ENCODE measurements around the gene INTS15.
"Not testable (repeated sequence)": the region's sequence is repeated elsewhere in the genome, so short reads cannot be mapped to it uniquely, and the experiment has no call there.

Gene INTS15

DNA sequence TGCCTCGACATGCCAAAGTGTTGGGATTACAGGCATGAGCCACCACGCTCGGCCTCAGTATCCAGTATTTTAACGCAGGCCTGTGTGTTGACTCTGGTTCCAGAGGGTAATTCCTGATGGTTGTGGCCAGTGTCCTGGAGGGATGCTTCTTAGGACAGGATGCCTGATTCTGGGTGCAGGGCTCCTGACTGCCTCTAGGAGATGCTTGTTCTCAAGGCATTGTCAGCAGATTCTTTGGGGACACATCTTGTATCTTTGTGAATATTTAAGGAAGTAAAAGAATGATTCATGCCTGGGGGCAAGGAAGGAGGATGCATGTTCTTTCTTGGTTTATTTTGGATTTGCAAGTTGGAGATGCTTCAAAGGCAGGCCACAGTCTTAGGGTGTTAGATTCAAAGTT is 10.4 kb upstream of the INTS15 start:
- Histone ChIP-seq H3K9ac (ENCODE audit: low read depth, low read length, poor library complexity) (no peak overlapping the region), H3K36me3 (replicated peaks in 1 of 2; ENCODE audit: control insufficient read depth in 2 of 2, insufficient read depth in 2 of 2, low read length in 2 of 2) (peaks cover 17 to 38% of the 10 kb centered on the region in 2 donors), H2BK15ac (ENCODE audit: low read length) (no peak overlapping the region), H2AK5ac (ENCODE audit: low read depth, low read length) (no peak overlapping the region), H2BK120ac (ENCODE audit: low read depth, low read length) (no peak overlapping the region), H2BK5ac (ENCODE audit: low read length) (no peak overlapping the region), H3K23ac (ENCODE audit: low read depth, low read length, poor library complexity) (no peak overlapping the region), H3K4me1 (ENCODE audit: control insufficient read depth in 2 of 2, insufficient read depth in 1 of 2, low read depth in 1 of 2, low read length in 2 of 2) (no peaks in the 10 kb centered on the region), H3K9me3 (replicated peaks in 1 of 2; ENCODE audit: control insufficient read depth in 2 of 2, insufficient read depth in 1 of 2, low read depth in 1 of 2, low read length in 2 of 2) (no peaks in the 10 kb centered on the region), H3K27me3 (ENCODE audit: control insufficient read depth in 3 of 3, insufficient read depth in 3 of 3, low read depth in 1 of 3, low read length in 3 of 3) (no peaks in the 10 kb centered on the region), H3K27ac (replicated peaks; ENCODE audit: low read length) (no peak overlapping the region), H2BK12ac (ENCODE audit: low read length) (no peak overlapping the region), H4K91ac (ENCODE audit: low read depth, low read length, poor library complexity) (no peak overlapping the region), H3K18ac (ENCODE audit: low read length) (no peak overlapping the region), H4K8ac (ENCODE audit: low read depth, low read length) (no peak overlapping the region), H3K4me3 (ENCODE audit: low read length in 2 of 2) (no peak overlapping the region), H3K4me2 (ENCODE audit: insufficient read depth, low read length, poor library complexity, severe bottlenecking) (no peak overlapping the region), H3K14ac (ENCODE audit: low read length) (no peak overlapping the region), H3K4ac (ENCODE audit: low read length) (no peak overlapping the region), H3K79me1 (ENCODE audit: low read depth, low read length) (peaks cover 3% of the 10 kb centered on the region), H2AFZ (ENCODE audit: low read length) (no peak overlapping the region)
- WGBS, 2 donors (ENCODE audit: extremely low coverage in 2 of 2, insufficient read length in 2 of 2, insufficient replicate concordance in 1 of 2), result no CpG with 5 or more reads among the region's 4 CpGs
- DNase-seq (ENCODE audit: low spot score), result no peak

DNA sequence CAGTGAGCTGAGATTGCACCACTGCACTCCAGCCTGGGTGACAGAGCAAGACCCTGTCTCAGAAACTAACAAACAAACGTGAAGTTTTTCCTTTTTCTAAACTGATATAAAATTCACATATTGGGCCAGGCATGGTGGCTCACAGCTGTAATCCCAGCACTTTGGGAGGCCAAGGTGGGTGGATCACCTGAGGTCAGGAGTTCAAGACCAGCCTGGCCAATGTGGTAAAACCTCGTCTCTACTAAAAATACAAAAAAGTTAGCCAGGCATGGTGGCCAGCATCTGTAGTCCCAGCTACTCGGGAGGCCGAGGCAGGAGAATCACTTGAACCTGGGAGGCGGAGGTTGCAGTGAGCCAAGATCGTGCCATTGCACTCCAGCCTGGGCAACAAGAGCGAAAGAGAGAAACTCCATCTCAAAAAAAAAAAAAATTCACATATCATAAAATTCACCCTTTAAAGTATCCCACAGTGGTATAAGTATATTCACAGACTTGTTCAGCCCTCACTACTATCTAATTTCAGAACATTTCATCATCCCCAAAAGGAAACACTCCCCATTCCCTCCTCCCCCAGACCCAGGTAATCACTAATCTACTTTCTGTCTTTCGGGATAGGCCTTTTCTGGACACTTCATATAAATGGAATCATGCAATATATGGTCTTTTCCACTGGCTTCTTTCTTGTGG is 3.9 kb upstream of the INTS15 start:
- H2BK15ac ChIP-seq (ENCODE audit: low read length); H3K14ac ChIP-seq (ENCODE audit: low read length); H3K27me3 ChIP-seq (ENCODE audit: control insufficient read depth in 3 of 3, insufficient read depth in 3 of 3, low read depth in 1 of 3, low read length in 3 of 3); H3K18ac ChIP-seq (ENCODE audit: low read length); H3K9me3 ChIP-seq (replicated peaks in 1 of 2; ENCODE audit: control insufficient read depth in 2 of 2, insufficient read depth in 1 of 2, low read depth in 1 of 2, low read length in 2 of 2); H2AK5ac ChIP-seq (ENCODE audit: low read depth, low read length); H3K9ac ChIP-seq (ENCODE audit: low read depth, low read length, poor library complexity); H3K4me2 ChIP-seq (ENCODE audit: insufficient read depth, low read length, poor library complexity, severe bottlenecking); H2BK12ac ChIP-seq (ENCODE audit: low read length); H3K4me1 ChIP-seq (ENCODE audit: control insufficient read depth in 2 of 2, insufficient read depth in 1 of 2, low read depth in 1 of 2, low read length in 2 of 2); H3K23ac ChIP-seq (ENCODE audit: low read depth, low read length, poor library complexity); H2AFZ ChIP-seq (ENCODE audit: low read length); H4K91ac ChIP-seq (ENCODE audit: low read depth, low read length, poor library complexity); H2BK5ac ChIP-seq (ENCODE audit: low read length); H3K27ac ChIP-seq (replicated peaks; ENCODE audit: low read length); H3K4me3 ChIP-seq (ENCODE audit: low read length in 2 of 2); H3K4ac ChIP-seq (ENCODE audit: low read length); H3K79me1 ChIP-seq (ENCODE audit: low read depth, low read length); DNase-seq (ENCODE audit: low spot score); H4K8ac ChIP-seq (ENCODE audit: low read depth, low read length); H2BK120ac ChIP-seq (ENCODE audit: low read depth, low read length): not testable (repeated sequence)
- WGBS, 2 donors (ENCODE audit: extremely low coverage in 2 of 2, insufficient read length in 2 of 2, insufficient replicate concordance in 1 of 2), result no CpG with 5 or more reads among the region's 8 CpGs
- peaks cover 28 to 67% of the 10 kb centered on the region in 2 donors for H3K36me3 ChIP-seq (replicated peaks in 1 of 2; ENCODE audit: control insufficient read depth in 2 of 2, insufficient read depth in 2 of 2, low read length in 2 of 2)

DNA sequence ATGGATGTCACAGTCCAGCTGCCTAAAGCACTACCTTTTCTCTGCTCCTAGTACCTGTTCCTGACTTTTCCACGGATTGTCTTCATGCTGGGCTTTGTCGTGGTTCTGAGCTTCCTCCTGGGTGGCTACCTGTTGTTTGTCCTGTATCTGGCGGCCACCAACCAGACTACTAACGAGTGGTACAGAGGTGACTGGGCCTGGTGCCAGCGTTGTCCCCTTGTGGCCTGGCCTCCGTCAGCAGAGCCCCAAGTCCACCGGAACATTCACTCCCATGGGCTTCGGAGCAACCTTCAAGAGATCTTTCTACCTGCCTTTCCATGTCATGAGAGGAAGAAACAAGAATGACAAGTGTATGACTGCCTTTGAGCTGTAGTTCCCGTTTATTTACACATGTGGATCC is 1.3 kb upstream of the INTS15 start:
- Histone ChIP-seq H3K23ac (ENCODE audit: low read depth, low read length, poor library complexity) (no peak overlapping the region), H3K4me1 (ENCODE audit: control insufficient read depth in 2 of 2, insufficient read depth in 1 of 2, low read depth in 1 of 2, low read length in 2 of 2) (peaks cover 3 to 6% of the 10 kb centered on the region in 2 donors), H3K14ac (ENCODE audit: low read length) (no peak overlapping the region), H3K79me1 (ENCODE audit: low read depth, low read length) (peaks cover 3% of the 10 kb centered on the region), H3K4me2 (ENCODE audit: insufficient read depth, low read length, poor library complexity, severe bottlenecking) (no peak overlapping the region), H3K4ac (ENCODE audit: low read length) (no peak overlapping the region), H2BK5ac (ENCODE audit: low read length) (no peak overlapping the region), H2BK120ac (ENCODE audit: low read depth, low read length) (no peak overlapping the region), H3K9me3 (replicated peaks in 1 of 2; ENCODE audit: control insufficient read depth in 2 of 2, insufficient read depth in 1 of 2, low read depth in 1 of 2, low read length in 2 of 2) (no peaks in the 10 kb centered on the region), H2BK12ac (ENCODE audit: low read length) (no peak overlapping the region), H3K36me3 (replicated peaks in 1 of 2; ENCODE audit: control insufficient read depth in 2 of 2, insufficient read depth in 2 of 2, low read length in 2 of 2) (peaks cover 25 to 64% of the 10 kb centered on the region in 2 donors), H4K8ac (ENCODE audit: low read depth, low read length) (no peak overlapping the region), H3K18ac (ENCODE audit: low read length) (no peak overlapping the region), H3K27me3 (ENCODE audit: control insufficient read depth in 3 of 3, insufficient read depth in 3 of 3, low read depth in 1 of 3, low read length in 3 of 3) (peaks cover 0 to 4% (median 0%) of the 10 kb centered on the region in 3 experiments), H2BK15ac (ENCODE audit: low read length) (no peak overlapping the region), H2AFZ (ENCODE audit: low read length) (no peak overlapping the region), H3K27ac (replicated peaks; ENCODE audit: low read length) (no peak overlapping the region), H3K4me3 (ENCODE audit: low read length in 2 of 2) (peak overlapping the region in 1 of 2 donors; percentile 14), H2AK5ac (ENCODE audit: low read depth, low read length) (no peak overlapping the region), H3K9ac (ENCODE audit: low read depth, low read length, poor library complexity) (no peak overlapping the region), H4K91ac (ENCODE audit: low read depth, low read length, poor library complexity) (no peak overlapping the region)
- no peak for DNase-seq (ENCODE audit: low spot score)
- no CpG with 5 or more reads among the region's 9 CpGs for WGBS, 2 donors (ENCODE audit: extremely low coverage in 2 of 2, insufficient read length in 2 of 2, insufficient replicate concordance in 1 of 2)

DNA sequence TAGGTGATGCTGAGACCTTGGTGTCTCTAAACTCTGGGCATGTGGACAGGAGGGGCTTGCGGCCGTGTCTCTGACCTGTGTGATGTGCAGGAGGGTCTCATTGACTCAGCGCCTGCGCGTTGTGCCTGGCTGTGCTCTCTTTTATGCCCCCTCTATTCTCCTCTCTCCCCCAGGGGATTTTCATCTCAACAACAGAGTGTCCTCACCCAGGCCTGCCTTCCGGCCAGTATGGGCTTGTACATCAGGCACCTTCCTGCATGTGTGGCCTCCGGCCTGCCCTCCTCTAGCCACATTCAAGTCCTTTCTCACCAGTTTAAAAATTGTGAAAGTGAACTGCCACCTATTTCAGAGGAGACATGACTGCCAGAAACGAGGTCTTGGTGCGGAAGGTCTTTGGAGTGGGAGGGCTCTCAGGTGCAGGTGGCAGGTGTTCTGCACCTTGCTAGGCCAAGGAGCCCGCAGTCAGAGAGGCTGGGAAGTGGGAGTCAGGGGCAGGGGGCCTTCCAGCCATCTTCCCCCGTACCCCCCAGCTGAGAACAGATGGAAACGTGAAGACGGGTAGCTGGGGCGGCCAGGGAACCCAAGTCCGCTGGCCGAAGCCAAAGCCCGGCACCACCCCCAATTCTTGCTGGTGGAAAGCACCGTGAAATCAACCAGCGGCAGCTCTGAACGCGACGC is 531 bp upstream of the INTS15 start:
- H2AK5ac ChIP-seq (ENCODE audit: low read depth, low read length), result no peak overlapping the region
- H3K9me3 ChIP-seq (replicated peaks in 1 of 2; ENCODE audit: control insufficient read depth in 2 of 2, insufficient read depth in 1 of 2, low read depth in 1 of 2, low read length in 2 of 2), result no peaks in the 10 kb centered on the region
- H3K9ac ChIP-seq (ENCODE audit: low read depth, low read length, poor library complexity), result peak overlapping the region; percentile 70
- H3K27me3 ChIP-seq (ENCODE audit: control insufficient read depth in 3 of 3, insufficient read depth in 3 of 3, low read depth in 1 of 3, low read length in 3 of 3), result peaks cover 0 to 4% (median 0%) of the 10 kb centered on the region in 3 experiments
- H2AFZ ChIP-seq (ENCODE audit: low read length), result peak overlapping the region; percentile 99
- no peak overlapping the region for H2BK5ac ChIP-seq (ENCODE audit: low read length)
- no peak overlapping the region for H3K27ac ChIP-seq (replicated peaks; ENCODE audit: low read length)
- H3K4ac ChIP-seq (ENCODE audit: low read length), result no peak overlapping the region
- H3K14ac ChIP-seq (ENCODE audit: low read length), result no peak overlapping the region
- H2BK15ac ChIP-seq (ENCODE audit: low read length), result no peak overlapping the region
- H3K18ac ChIP-seq (ENCODE audit: low read length), result peak overlapping the region; percentile 91
- no peak overlapping the region for H2BK120ac ChIP-seq (ENCODE audit: low read depth, low read length)
- no peak overlapping the region for H4K8ac ChIP-seq (ENCODE audit: low read depth, low read length)
- H3K4me2 ChIP-seq (ENCODE audit: insufficient read depth, low read length, poor library complexity, severe bottlenecking), result peak overlapping the region; percentile 66
- H4K91ac ChIP-seq (ENCODE audit: low read depth, low read length, poor library complexity), result no peak overlapping the region
- peaks cover 3 to 6% of the 10 kb centered on the region in 2 donors for H3K4me1 ChIP-seq (ENCODE audit: control insufficient read depth in 2 of 2, insufficient read depth in 1 of 2, low read depth in 1 of 2, low read length in 2 of 2)
- no peak for DNase-seq (ENCODE audit: low spot score)
- H3K4me3 ChIP-seq (ENCODE audit: low read length in 2 of 2), result peak overlapping the region; percentile 68 to 99
- H2BK12ac ChIP-seq (ENCODE audit: low read length), result no peak overlapping the region
- H3K23ac ChIP-seq (ENCODE audit: low read depth, low read length, poor library complexity), result peak overlapping the region; percentile 99
- WGBS, 2 donors (ENCODE audit: extremely low coverage in 2 of 2, insufficient read length in 2 of 2, insufficient replicate concordance in 1 of 2), result no CpG with 5 or more reads among the region's 22 CpGs
- peaks cover 3% of the 10 kb centered on the region for H3K79me1 ChIP-seq (ENCODE audit: low read depth, low read length)
- peaks cover 26 to 67% of the 10 kb centered on the region in 2 donors for H3K36me3 ChIP-seq (replicated peaks in 1 of 2; ENCODE audit: control insufficient read depth in 2 of 2, insufficient read depth in 2 of 2, low read length in 2 of 2)
